GM23248 (cell line): ENCODE measurements around the gene RAB22A. TPM values are rescaled to one million over a fixed set of nuclear protein-coding genes. Genes with fewer than 3 reads are reported as not detected.
"Not testable (repeated sequence)": the region's sequence is repeated elsewhere in the genome, so short reads cannot be mapped to it uniquely, and the experiment has no call there.

Experiments used
- DNase-seq: peaks from one replicate; pipeline ENCODE4 v3.0.0-alpha.2; 2015
- H2AFZ ChIP-seq: fragments of 200-600 bp; sonication (generic); 2 replicates; pipeline ENCODE4 v1.6.1; 2016; ENCODE audit warnings: antibody characterized with exemption
- H3F3A ChIP-seq: fragments of 200-600 bp; sonication (generic); 2 replicates; pipeline ENCODE4 v1.6.1; 2016; ENCODE audit warnings: mild to moderate bottlenecking, antibody characterized with exemption, mixed run types; ENCODE audit not compliant: insufficient read depth
- H3K27ac ChIP-seq: fragments of 200-600 bp; sonication (generic); 2 replicates; pipeline ENCODE4 v1.5.1; 2016; ENCODE audit warnings: mild to moderate bottlenecking
- H3K27me3 ChIP-seq: fragments of 200-600 bp; sonication (generic); replicated peaks from 2 replicates; pipeline ENCODE4 v1.6.1; 2016; ENCODE audit warnings: mild to moderate bottlenecking; ENCODE audit not compliant: insufficient read depth
- H3K36me3 ChIP-seq: fragments of 200-600 bp; sonication (generic); 2 replicates; pipeline ENCODE4 v1.6.1; 2016; ENCODE audit warnings: low read depth, mild to moderate bottlenecking
- H3K4me1 ChIP-seq: fragments of 200-600 bp; sonication (generic); 2 replicates; pipeline ENCODE4 v1.6.1; 2016; ENCODE audit warnings: mild to moderate bottlenecking; ENCODE audit not compliant: insufficient read depth
- H3K4me2 ChIP-seq: fragments of 200-600 bp; sonication (generic); one replicate; pipeline ENCODE4 v1.6.1; 2016; ENCODE audit warnings: mild to moderate bottlenecking; ENCODE audit not compliant: unreplicated experiment
- H3K4me3 ChIP-seq: fragments of 200-600 bp; sonication (generic); 2 replicates; pipeline ENCODE4 v1.5.1; 2016; ENCODE audit warnings: mild to moderate bottlenecking
- H3K79me2 ChIP-seq: fragments of 200-600 bp; sonication (generic); 2 replicates; pipeline ENCODE4 v1.6.1; 2016; ENCODE audit warnings: mild to moderate bottlenecking; ENCODE audit not compliant: insufficient read depth
- H3K9ac ChIP-seq: fragments of 200-600 bp; sonication (generic); 2 replicates; pipeline ENCODE4 v1.6.1; 2016; ENCODE audit warnings: mild to moderate bottlenecking
- H3K9me2 ChIP-seq: fragments of 200-600 bp; sonication (generic); 2 replicates; pipeline ENCODE4 v1.6.1; 2016; ENCODE audit warnings: mixed run types, mild to moderate bottlenecking, moderate library complexity; ENCODE audit not compliant: insufficient read depth
- H3K9me3 ChIP-seq: fragments of 200-600 bp; sonication (generic); one replicate; pipeline ENCODE4 v1.6.1; 2017; ENCODE audit warnings: low read depth
- H4K20me1 ChIP-seq: fragments of 200-600 bp; sonication (generic); 2 replicates; pipeline ENCODE4 v1.6.0; 2016; ENCODE audit not compliant: insufficient read depth
- EZH2 ChIP-seq: fragments of 200-600 bp; sonication (generic); IDR thresholded peaks from 2 replicates; pipeline ENCODE4 v1.6.1; 2018; ENCODE audit warnings: antibody characterized with exemption, mild to moderate bottlenecking; ENCODE audit not compliant: insufficient read depth, poor library complexity, severe bottlenecking
- EZH2phosphoT487 ChIP-seq: fragments of 200-600 bp; sonication (generic); IDR thresholded peaks from 2 replicates; pipeline ENCODE4 v1.6.1; 2018; ENCODE audit warnings: antibody characterized with exemption, moderate library complexity, mild to moderate bottlenecking, low read depth; ENCODE audit not compliant: insufficient read depth
- WGBS, 2 experiments: methylation state at CpG; one replicate each; pipeline ENCODE4 v1.1.6; 2015 to 2017; ENCODE audit warnings: low lambda C conversion rate in 2 of 2, low coverage in 1 of 2; ENCODE audit errors: missing lambda C conversion rate in 2 of 2; 5-methylcytosine and 5-hydroxymethylcytosine counted together
- in situ Hi-C: fragments of 300-500 bp; cut with MboI; formaldehyde crosslinking; loops from 2 replicates; pipeline ENCODE4 v1.15.0; 2020
- polyA plus RNA-seq: library from polyadenylated mRNA; unstranded; fragments of >200 nt; fragmentation: Nextera tagmentation; extraction: Ambion mirVana; gene quantifications from 2 replicates; pipeline ENCODE4 v1.2.1, GENCODE V29; 2016
- total RNA-seq: library from RNA; depleted of rRNA; stranded (reverse); fragments of >200 nt; shearing (Covaris generic); gene quantifications from 2 replicates; pipeline ENCODE4 v1.2.3, GENCODE V29; 2014

The RAB22A gene
- total and polyA plus RNA-seq, 2 experiments from 2014 or later: 21.2 to 21.3 TPM

- in situ Hi-C loops: no loop called here
Observed at GRCh38 chr20:58407966-58408557, 98.5 kb downstream of the RAB22A start.

GRCh38 chr20:58408603-58409246 is 99.2 kb downstream of the RAB22A start:
- peaks cover 92% of the 10 kb centered on the region for H3K79me2 ChIP-seq
- no peaks in the 10 kb centered on the region for H3K27me3 ChIP-seq
- in situ Hi-C loops: no loop called here
- peaks cover 26% of the 10 kb centered on the region for H3F3A ChIP-seq
- no peak overlapping the region for H2AFZ ChIP-seq
- H3K4me3 ChIP-seq: no peak overlapping the region
- H3K27ac ChIP-seq: no peak overlapping the region
- H3K9me3 ChIP-seq: no peaks in the 10 kb centered on the region
- peaks cover 28% of the 10 kb centered on the region for H4K20me1 ChIP-seq
- H3K36me3 ChIP-seq: no peaks in the 10 kb centered on the region
- no peak for DNase-seq
- TF ChIP-seq EZH2: no peak
- no peak for TF ChIP-seq EZH2phosphoT487
- H3K4me1 ChIP-seq: peaks cover 30% of the 10 kb centered on the region
- H3K4me2 ChIP-seq: no peak overlapping the region
- no peaks in the 10 kb centered on the region for H3K9me2 ChIP-seq
- H3K9ac ChIP-seq: no peak overlapping the region
- WGBS, 2 experiments: 64 to 71% methylated on average over 3 of the region's 3 CpGs

More at GRCh38 chr20:58407966-58408557, 98.5 kb downstream of the RAB22A start:
- H3K9ac ChIP-seq: no peak overlapping the region
- peak overlapping the region; percentile 22 for H3K27ac ChIP-seq
- no peaks in the 10 kb centered on the region for H3K9me2 ChIP-seq
- H4K20me1 ChIP-seq: peaks cover 34% of the 10 kb centered on the region
- no peak overlapping the region for H3K4me3 ChIP-seq
- peak overlapping the region; percentile 4 for H3K4me2 ChIP-seq
- TF ChIP-seq EZH2: no peak
- TF ChIP-seq EZH2phosphoT487: no peak
- H3K4me1 ChIP-seq: peaks cover 30% of the 10 kb centered on the region
- H3K27me3 ChIP-seq: no peaks in the 10 kb centered on the region
- no peaks in the 10 kb centered on the region for H3K9me3 ChIP-seq
- peak; percentile 17 for DNase-seq
- WGBS, 2 experiments: 50 to 53% methylated on average over 2 of the region's 2 CpGs
- no peaks in the 10 kb centered on the region for H3K36me3 ChIP-seq
- no peak overlapping the region for H2AFZ ChIP-seq
- H3K79me2 ChIP-seq: peaks cover 99% of the 10 kb centered on the region
- peaks cover 26% of the 10 kb centered on the region for H3F3A ChIP-seq

GRCh38 chr20:58414216-58414615 is 104.7 kb downstream of the RAB22A start:
- H3K4me1 ChIP-seq, H3K36me3 ChIP-seq, H3F3A ChIP-seq, H2AFZ ChIP-seq, H3K27me3 ChIP-seq, H3K27ac ChIP-seq, H3K4me2 ChIP-seq, H3K4me3 ChIP-seq, H3K9me2 ChIP-seq, H3K9me3 ChIP-seq, H4K20me1 ChIP-seq, in situ Hi-C loops, DNase-seq, H3K9ac ChIP-seq: not testable (repeated sequence)
- peaks cover 83% of the 10 kb centered on the region for H3K79me2 ChIP-seq
- WGBS, 2 experiments: 88% methylated on average over 8 of the region's 35 CpGs; no CpG with 5 or more reads in 1 of the 2 experiments

GRCh38 chr20:58414786-58415185 is 105.3 kb downstream of the RAB22A start:
- H3K9me3 ChIP-seq, H3K27me3 ChIP-seq, H3K9ac ChIP-seq, H2AFZ ChIP-seq, H3K9me2 ChIP-seq, DNase-seq, H3K4me2 ChIP-seq, in situ Hi-C loops, H3K27ac ChIP-seq, H3K36me3 ChIP-seq, H4K20me1 ChIP-seq, H3K4me3 ChIP-seq, H3K4me1 ChIP-seq: not testable (repeated sequence)
- Histone ChIP-seq H3K79me2 (peaks cover 83% of the 10 kb centered on the region), H3F3A (peaks cover 11% of the 10 kb centered on the region; the same call in 1 of the 2 replicates)
- WGBS, 2 experiments: 96 to 97% methylated on average over 21 to 26 of the region's 26 CpGs

- Histone ChIP-seq H2AFZ (no peak overlapping the region), H4K20me1 (peaks cover 9% of the 10 kb centered on the region; the same call in 1 of the 2 replicates), H3F3A (peaks cover 24% of the 10 kb centered on the region), H3K9me3 (no peaks in the 10 kb centered on the region), H3K4me1 (peaks cover 10% of the 10 kb centered on the region), H3K27ac (no peak overlapping the region), H3K4me3 (no peak overlapping the region), H3K79me2 (peaks cover 82% of the 10 kb centered on the region), H3K4me2 (no peak overlapping the region), H3K9ac (no peak overlapping the region), H3K9me2 (no peaks in the 10 kb centered on the region), H3K36me3 (no peaks in the 10 kb centered on the region), H3K27me3 (no peaks in the 10 kb centered on the region)
- no peak for DNase-seq
- TF ChIP-seq EZH2phosphoT487 (no peak), EZH2 (no peak)
- in situ Hi-C loops: no loop called here
- 95 to 100% methylated on average over 1 of the region's 1 CpG for WGBS, 2 experiments
Observed at GRCh38 chr20:58416057-58416456, 106.5 kb downstream of the RAB22A start.
